OCI-LY7 (cell line): ENCODE measurements around the gene RIMBP2.

ENCODE experiments used
- EZH2phosphoT487 ChIP-seq: fragments of 200-600 bp; sonication (generic); IDR thresholded peaks from 2 replicates; pipeline ENCODE4 v1.6.1; 2018; ENCODE audit warnings: low read depth, borderline replicate concordance, mild to moderate bottlenecking, mixed run types, antibody characterized with exemption, low read length, moderate library complexity, mixed read lengths
- TF ChIP-seq, protein P1 (sequence below): fragments of 200-600 bp; sonication (generic); conservative IDR thresholded peaks from 2 replicates; pipeline ENCODE4 v1.5.1; 2014; ENCODE audit warnings: mild to moderate bottlenecking, antibody characterized with exemption, low read length, moderate library complexity, mixed read lengths

DNA sequence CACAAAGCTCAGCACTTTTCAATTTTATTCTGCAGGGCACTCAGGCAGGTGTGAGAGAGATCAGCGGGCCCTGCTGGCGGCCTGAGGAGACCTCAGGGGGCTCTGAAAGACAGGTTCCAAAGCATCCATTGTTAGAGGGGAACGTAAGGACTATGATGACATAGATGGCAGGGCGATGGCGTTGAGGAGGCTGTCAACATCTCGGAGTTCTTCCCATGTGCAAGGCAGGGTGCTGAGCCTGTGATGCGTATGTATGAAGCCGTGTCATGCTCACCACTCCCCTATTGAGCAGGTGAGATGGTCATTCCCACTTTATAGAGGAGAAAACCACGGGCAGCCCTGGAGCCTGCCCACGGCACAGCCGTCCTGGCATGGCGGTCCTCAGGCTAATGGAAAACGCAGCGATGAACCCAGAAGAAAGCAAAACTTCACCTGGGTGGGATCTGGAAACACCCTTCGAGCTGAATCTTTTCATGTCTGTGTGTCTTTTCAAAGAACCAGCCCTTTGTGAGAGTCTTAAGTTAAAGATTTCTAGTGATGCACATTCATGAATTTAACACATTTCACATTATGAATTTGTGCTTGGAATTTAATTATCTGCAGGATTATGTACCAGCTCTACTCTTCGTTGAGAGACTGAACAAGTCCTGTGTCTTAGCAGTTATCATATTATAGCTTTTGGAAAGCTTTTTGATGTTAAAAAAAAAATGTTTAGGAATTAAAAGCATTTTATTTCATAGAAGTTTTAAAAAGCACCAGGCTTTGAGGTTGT lies 64.7 kb downstream of the RIMBP2 start:
- TF ChIP-seq, protein P1, sequence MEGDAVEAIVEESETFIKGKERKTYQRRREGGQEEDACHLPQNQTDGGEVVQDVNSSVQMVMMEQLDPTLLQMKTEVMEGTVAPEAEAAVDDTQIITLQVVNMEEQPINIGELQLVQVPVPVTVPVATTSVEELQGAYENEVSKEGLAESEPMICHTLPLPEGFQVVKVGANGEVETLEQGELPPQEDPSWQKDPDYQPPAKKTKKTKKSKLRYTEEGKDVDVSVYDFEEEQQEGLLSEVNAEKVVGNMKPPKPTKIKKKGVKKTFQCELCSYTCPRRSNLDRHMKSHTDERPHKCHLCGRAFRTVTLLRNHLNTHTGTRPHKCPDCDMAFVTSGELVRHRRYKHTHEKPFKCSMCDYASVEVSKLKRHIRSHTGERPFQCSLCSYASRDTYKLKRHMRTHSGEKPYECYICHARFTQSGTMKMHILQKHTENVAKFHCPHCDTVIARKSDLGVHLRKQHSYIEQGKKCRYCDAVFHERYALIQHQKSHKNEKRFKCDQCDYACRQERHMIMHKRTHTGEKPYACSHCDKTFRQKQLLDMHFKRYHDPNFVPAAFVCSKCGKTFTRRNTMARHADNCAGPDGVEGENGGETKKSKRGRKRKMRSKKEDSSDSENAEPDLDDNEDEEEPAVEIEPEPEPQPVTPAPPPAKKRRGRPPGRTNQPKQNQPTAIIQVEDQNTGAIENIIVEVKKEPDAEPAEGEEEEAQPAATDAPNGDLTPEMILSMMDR = no peak
- no peak for TF ChIP-seq EZH2phosphoT487
